ENCODE results near the gene AADACL3. TPM values are rescaled to one million over a fixed set of nuclear protein-coding genes. Genes with fewer than 3 reads are reported as not detected.

Gene AADACL3
- total RNA-seq, 1 donor from 2014 or later = 0.05 TPM

DNA sequence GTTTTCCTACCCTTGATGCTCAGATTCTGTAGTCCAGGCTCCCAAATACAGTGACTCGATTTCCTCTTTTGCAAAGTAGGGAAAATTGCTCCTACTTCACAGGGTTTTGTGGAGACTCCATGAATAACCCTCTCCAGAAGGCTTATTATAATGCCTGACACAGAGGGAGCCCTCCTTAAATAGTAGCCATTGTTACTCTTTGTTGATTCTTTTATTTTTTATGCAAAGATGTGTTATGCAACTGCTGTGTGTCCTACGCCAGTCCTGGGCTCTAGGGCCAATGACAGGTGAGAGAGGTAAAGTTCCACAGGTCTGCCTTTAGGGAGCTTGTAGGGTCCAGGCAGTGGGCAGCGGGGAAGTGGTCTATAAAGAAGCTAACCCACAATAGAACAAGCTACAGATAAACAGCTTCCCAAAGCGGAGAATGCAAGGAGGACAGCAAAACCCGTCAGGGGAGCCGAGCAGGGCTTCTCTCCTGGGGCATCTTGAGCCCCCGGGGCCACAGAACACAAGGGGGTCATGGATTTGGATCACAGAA is 1.5 kb downstream of the AADACL3 start:
- Histone ChIP-seq H4K20me1 (ENCODE audit: insufficient read depth, low read length) (no peaks in the 10 kb centered on the region), H3K36me3 (ENCODE audit: insufficient read depth, low read length) (no peaks in the 10 kb centered on the region), H2AFZ (ENCODE audit: low read depth, low read length) (no peak overlapping the region), H3K79me2 (ENCODE audit: insufficient read depth, low read length) (no peaks in the 10 kb centered on the region), H3K27ac (ENCODE audit: low read depth, low read length) (no peak overlapping the region), H3K9me3 (ENCODE audit: insufficient read depth, low read depth, low read length) (no peaks in the 10 kb centered on the region), H3K27me3 (ENCODE audit: insufficient read depth, low read length) (no peaks in the 10 kb centered on the region), H3K9ac (ENCODE audit: low read length) (no peak overlapping the region), H3K4me2 (ENCODE audit: low read length) (no peak overlapping the region), H3K4me1 (ENCODE audit: insufficient read depth, low read length) (no peaks in the 10 kb centered on the region), H3K4me3 (ENCODE audit: insufficient read depth, low read depth, low read length) (no peak overlapping the region)
- Mint-ChIP-seq H3K27me3 (ENCODE audit: low read depth, unreplicated experiment) (peaks cover 5% of the 10 kb centered on the region), H3K27ac (ENCODE audit: unreplicated experiment) (no peak overlapping the region), H3K4me3 (ENCODE audit: unreplicated experiment) (no peak overlapping the region), H3K36me3 (ENCODE audit: low read depth, unreplicated experiment) (no peaks in the 10 kb centered on the region), H3K4me1 (ENCODE audit: low read depth, unreplicated experiment) (no peaks in the 10 kb centered on the region), H3K9me3 (ENCODE audit: unreplicated experiment) (no peaks in the 10 kb centered on the region)
- no peak for FAIRE-seq
- DNase-seq (ENCODE audit: low read depth) = no peak
- TF ChIP-seq, protein P1, sequence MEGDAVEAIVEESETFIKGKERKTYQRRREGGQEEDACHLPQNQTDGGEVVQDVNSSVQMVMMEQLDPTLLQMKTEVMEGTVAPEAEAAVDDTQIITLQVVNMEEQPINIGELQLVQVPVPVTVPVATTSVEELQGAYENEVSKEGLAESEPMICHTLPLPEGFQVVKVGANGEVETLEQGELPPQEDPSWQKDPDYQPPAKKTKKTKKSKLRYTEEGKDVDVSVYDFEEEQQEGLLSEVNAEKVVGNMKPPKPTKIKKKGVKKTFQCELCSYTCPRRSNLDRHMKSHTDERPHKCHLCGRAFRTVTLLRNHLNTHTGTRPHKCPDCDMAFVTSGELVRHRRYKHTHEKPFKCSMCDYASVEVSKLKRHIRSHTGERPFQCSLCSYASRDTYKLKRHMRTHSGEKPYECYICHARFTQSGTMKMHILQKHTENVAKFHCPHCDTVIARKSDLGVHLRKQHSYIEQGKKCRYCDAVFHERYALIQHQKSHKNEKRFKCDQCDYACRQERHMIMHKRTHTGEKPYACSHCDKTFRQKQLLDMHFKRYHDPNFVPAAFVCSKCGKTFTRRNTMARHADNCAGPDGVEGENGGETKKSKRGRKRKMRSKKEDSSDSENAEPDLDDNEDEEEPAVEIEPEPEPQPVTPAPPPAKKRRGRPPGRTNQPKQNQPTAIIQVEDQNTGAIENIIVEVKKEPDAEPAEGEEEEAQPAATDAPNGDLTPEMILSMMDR (IDR thresholded peaks at IDR 0.05; ENCODE audit: insufficient read depth, low read depth, low read length) = no peak
- TF ChIP-seq EZH2 (IDR thresholded peaks at IDR 0.05; ENCODE audit: insufficient read depth, low read length) = no peak

DNA sequence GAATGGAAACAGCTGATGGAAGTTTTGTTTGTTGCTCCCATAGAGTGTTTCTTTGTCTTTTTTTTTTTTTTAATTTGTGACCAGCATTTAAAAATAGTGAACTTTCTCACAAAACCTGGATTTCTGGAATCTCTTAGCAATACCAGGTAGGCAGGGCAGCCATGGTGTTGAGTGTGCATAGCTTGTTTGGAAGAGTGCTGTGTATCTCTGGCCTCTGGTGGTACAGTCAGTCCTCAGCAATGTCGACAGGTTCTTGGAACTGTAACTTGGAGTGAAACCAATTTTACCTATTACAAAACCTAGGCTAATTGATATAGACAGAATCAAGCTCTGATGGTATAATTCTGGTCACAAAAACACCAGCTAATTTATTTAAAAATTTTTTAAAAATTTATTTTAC is 6.7 kb downstream of the AADACL3 start:
- Histone ChIP-seq H3K9me3 (ENCODE audit: insufficient read depth, low read depth, low read length) (no peaks in the 10 kb centered on the region), H3K36me3 (ENCODE audit: insufficient read depth, low read length) (no peaks in the 10 kb centered on the region), H3K4me1 (ENCODE audit: insufficient read depth, low read length) (no peaks in the 10 kb centered on the region), H3K9ac (ENCODE audit: low read length) (no peak overlapping the region), H3K4me2 (ENCODE audit: low read length) (no peak overlapping the region), H4K20me1 (ENCODE audit: insufficient read depth, low read length) (no peaks in the 10 kb centered on the region), H3K4me3 (ENCODE audit: insufficient read depth, low read depth, low read length) (no peak overlapping the region), H3K27me3 (ENCODE audit: insufficient read depth, low read length) (no peaks in the 10 kb centered on the region), H3K27ac (ENCODE audit: low read depth, low read length) (no peak overlapping the region), H2AFZ (ENCODE audit: low read depth, low read length) (no peak overlapping the region), H3K79me2 (ENCODE audit: insufficient read depth, low read length) (no peaks in the 10 kb centered on the region)
- peaks cover 18% of the 10 kb centered on the region for H3K27me3 Mint-ChIP-seq (ENCODE audit: low read depth, unreplicated experiment)
- DNase-seq (ENCODE audit: low read depth) (no peak), FAIRE-seq (no peak)
- H3K36me3 Mint-ChIP-seq (ENCODE audit: low read depth, unreplicated experiment) = no peaks in the 10 kb centered on the region
- H3K4me3 Mint-ChIP-seq (ENCODE audit: unreplicated experiment) = no peak overlapping the region
- no peak overlapping the region for H3K27ac Mint-ChIP-seq (ENCODE audit: unreplicated experiment)
- no peak for TF ChIP-seq EZH2 (IDR thresholded peaks at IDR 0.05; ENCODE audit: insufficient read depth, low read length)
- TF ChIP-seq, protein P1 (IDR thresholded peaks at IDR 0.05; ENCODE audit: insufficient read depth, low read depth, low read length) = no peak
- H3K4me1 Mint-ChIP-seq (ENCODE audit: low read depth, unreplicated experiment) = no peaks in the 10 kb centered on the region
- no peaks in the 10 kb centered on the region for H3K9me3 Mint-ChIP-seq (ENCODE audit: unreplicated experiment)

DNA sequence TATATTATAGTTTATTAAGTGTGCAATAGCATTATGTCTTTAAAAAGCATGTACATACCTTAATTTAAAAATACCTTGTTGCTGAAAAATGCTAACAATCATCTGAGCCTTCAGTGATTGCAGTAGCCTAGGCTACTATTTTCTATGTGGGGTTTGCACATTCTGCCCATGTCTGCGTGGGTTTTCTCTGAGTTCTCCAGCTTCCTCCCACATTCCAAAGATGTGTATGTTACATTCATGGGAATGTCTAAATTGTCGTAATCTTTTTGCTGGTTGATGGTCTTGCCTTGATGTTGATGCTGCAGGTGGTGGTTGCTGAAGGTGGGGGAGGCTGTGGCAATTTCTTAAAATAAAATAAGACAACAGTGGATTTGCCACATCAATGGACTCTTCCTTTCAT is 12.5 kb downstream of the AADACL3 start:
- Histone ChIP-seq H2AFZ (ENCODE audit: low read depth, low read length) (no peak overlapping the region), H3K36me3 (ENCODE audit: insufficient read depth, low read length) (no peaks in the 10 kb centered on the region), H3K27ac (ENCODE audit: low read depth, low read length) (no peak overlapping the region), H3K9ac (ENCODE audit: low read length) (no peak overlapping the region), H3K4me3 (ENCODE audit: insufficient read depth, low read depth, low read length) (no peak overlapping the region), H3K4me2 (ENCODE audit: low read length) (no peak overlapping the region), H3K79me2 (ENCODE audit: insufficient read depth, low read length) (no peaks in the 10 kb centered on the region), H4K20me1 (ENCODE audit: insufficient read depth, low read length) (no peaks in the 10 kb centered on the region), H3K27me3 (ENCODE audit: insufficient read depth, low read length) (no peaks in the 10 kb centered on the region), H3K9me3 (ENCODE audit: insufficient read depth, low read depth, low read length) (no peaks in the 10 kb centered on the region), H3K4me1 (ENCODE audit: insufficient read depth, low read length) (no peaks in the 10 kb centered on the region)
- H3K4me1 Mint-ChIP-seq (ENCODE audit: low read depth, unreplicated experiment) = no peaks in the 10 kb centered on the region
- peaks cover 21% of the 10 kb centered on the region for H3K9me3 Mint-ChIP-seq (ENCODE audit: unreplicated experiment)
- no peak for TF ChIP-seq EZH2 (IDR thresholded peaks at IDR 0.05; ENCODE audit: insufficient read depth, low read length)
- TF ChIP-seq, protein P1 (IDR thresholded peaks at IDR 0.05; ENCODE audit: insufficient read depth, low read depth, low read length) = no peak
- no peaks in the 10 kb centered on the region for H3K36me3 Mint-ChIP-seq (ENCODE audit: low read depth, unreplicated experiment)
- no peak overlapping the region for H3K27ac Mint-ChIP-seq (ENCODE audit: unreplicated experiment)
- no peak for DNase-seq (ENCODE audit: low read depth)
- no peak overlapping the region for H3K4me3 Mint-ChIP-seq (ENCODE audit: unreplicated experiment)
- peaks cover 13% of the 10 kb centered on the region for H3K27me3 Mint-ChIP-seq (ENCODE audit: low read depth, unreplicated experiment)
- no peak for FAIRE-seq

Data from astrocyte (in vitro differentiated cells and primary cell).